ENCODE measurements around the gene PTGES.

GRCh38 chr9:129732946-129733631 is 19.8 kb downstream of the PTGES start:
- TF ChIP-seq CTCF (IDR thresholded peaks at IDR 0.05) (no peak), EZH2 (IDR thresholded peaks at IDR 0.05) (no peak), EZH2phosphoT487 (IDR thresholded peaks at IDR 0.05) (no peak)
